Fibroblast of lung (primary cell): Measurements from ENCODE around the gene MYO10.

Source experiments
- EZH2 ChIP-seq: IDR thresholded peaks from 2 replicates; pipeline ENCODE4 v1.5.1; 2012; ENCODE audit warnings: low read length, control low read depth, mild to moderate bottlenecking; ENCODE audit errors: missing control alignments
- TF ChIP-seq, protein P1 (sequence below), 2 donors: IDR thresholded peaks in 1 of 2; conservative IDR thresholded peaks in 1 of 2; 1 replicate in 1 of 2; 2 replicates in 1 of 2; pipeline ENCODE4 v1.5.1; 2011 to 2012; ENCODE audit warnings: low read length in 2 of 2, control low read depth in 1 of 2, inconsistent platforms in 1 of 2, low read depth in 1 of 2, mild to moderate bottlenecking in 1 of 2

DNA sequence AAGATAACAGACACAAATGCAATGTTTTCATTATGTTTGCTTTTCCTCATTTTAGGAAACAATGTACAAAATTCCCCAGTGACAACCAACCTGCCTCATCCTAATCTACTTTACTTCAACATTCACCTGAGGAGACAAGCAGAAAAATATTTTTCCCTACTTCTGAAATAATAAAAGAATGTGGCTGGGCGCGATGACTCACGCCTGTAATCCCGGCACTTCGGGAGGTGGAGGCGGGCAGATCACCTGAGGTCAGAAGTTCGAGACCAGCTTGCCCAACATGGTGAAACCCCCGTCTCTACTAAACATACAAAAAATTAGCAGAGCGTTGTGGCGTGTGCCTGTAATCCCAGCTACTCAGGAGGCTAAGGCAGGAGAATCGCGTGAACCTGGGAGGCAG lies 36.9 kb downstream of the MYO10 start:
- TF ChIP-seq, protein P1, sequence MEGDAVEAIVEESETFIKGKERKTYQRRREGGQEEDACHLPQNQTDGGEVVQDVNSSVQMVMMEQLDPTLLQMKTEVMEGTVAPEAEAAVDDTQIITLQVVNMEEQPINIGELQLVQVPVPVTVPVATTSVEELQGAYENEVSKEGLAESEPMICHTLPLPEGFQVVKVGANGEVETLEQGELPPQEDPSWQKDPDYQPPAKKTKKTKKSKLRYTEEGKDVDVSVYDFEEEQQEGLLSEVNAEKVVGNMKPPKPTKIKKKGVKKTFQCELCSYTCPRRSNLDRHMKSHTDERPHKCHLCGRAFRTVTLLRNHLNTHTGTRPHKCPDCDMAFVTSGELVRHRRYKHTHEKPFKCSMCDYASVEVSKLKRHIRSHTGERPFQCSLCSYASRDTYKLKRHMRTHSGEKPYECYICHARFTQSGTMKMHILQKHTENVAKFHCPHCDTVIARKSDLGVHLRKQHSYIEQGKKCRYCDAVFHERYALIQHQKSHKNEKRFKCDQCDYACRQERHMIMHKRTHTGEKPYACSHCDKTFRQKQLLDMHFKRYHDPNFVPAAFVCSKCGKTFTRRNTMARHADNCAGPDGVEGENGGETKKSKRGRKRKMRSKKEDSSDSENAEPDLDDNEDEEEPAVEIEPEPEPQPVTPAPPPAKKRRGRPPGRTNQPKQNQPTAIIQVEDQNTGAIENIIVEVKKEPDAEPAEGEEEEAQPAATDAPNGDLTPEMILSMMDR (conservative IDR thresholded peaks at IDR 0.05 in 1 of 2, IDR thresholded peaks at IDR 0.05 in 1 of 2; ENCODE audit: low read depth in 1 of 2, low read length in 2 of 2): no peak
- no peak for TF ChIP-seq EZH2
